ENCODE data around the gene CYLD. TPM values are rescaled to one million over a fixed set of nuclear protein-coding genes. Genes with fewer than 3 reads are reported as not detected.
A peak's percentile ranks its signal among the peaks of the same experiment; 100 is the strongest.

CYLD gene
- total and polyA plus RNA-seq, 8 donors, result 6.2 to 30.3 (median 16.7) TPM

GRCh38 chr16:50735629-50736122 is 6.2 kb upstream of the CYLD start:
- no peak for ATAC-seq
- no peak for DNase-seq
- no peak overlapping the region for H3K27ac ChIP-seq
- no peak overlapping the region for H3K4me3 ChIP-seq
- no peaks in the 10 kb centered on the region for H3K36me3 ChIP-seq
- no peak for FAIRE-seq
- no peaks in the 10 kb centered on the region for H3K4me1 ChIP-seq
- intact Hi-C loops (cut with DNase I), result no loop called here
- 62 to 64% methylated on average over 7 of the region's 7 CpGs for WGBS, 2 donors
- H3K27me3 ChIP-seq, result no peaks in the 10 kb centered on the region
- TF ChIP-seq CTCF (IDR thresholded peaks at IDR 0.05), result no peak
- no peaks in the 10 kb centered on the region for H3K9me3 ChIP-seq

- FAIRE-seq, result no peak
- no peak overlapping the region for H3K27ac ChIP-seq
- 73 to 77% methylated on average over 9 of the region's 9 CpGs for WGBS, 2 donors
- H3K36me3 ChIP-seq, result no peaks in the 10 kb centered on the region
- no peak for ATAC-seq
- no peaks in the 10 kb centered on the region for H3K4me1 ChIP-seq
- intact Hi-C loops (cut with DNase I), result no loop called here
- H3K9me3 ChIP-seq, result no peaks in the 10 kb centered on the region
- DNase-seq, result no peak
- no peaks in the 10 kb centered on the region for H3K27me3 ChIP-seq
- no peak for TF ChIP-seq CTCF (IDR thresholded peaks at IDR 0.05)
- no peak overlapping the region for H3K4me3 ChIP-seq
Measured at GRCh38 chr16:50736448-50736847, 5.4 kb upstream of the CYLD start.

- TF ChIP-seq CTCF (IDR thresholded peaks at IDR 0.05), result no peak
- WGBS, 2 donors, result 73 to 80% methylated on average over 1 of the region's 1 CpG
- no peaks in the 10 kb centered on the region for H3K27me3 ChIP-seq
- no peaks in the 10 kb centered on the region for H3K36me3 ChIP-seq
- no peaks in the 10 kb centered on the region for H3K9me3 ChIP-seq
- no peaks in the 10 kb centered on the region for H3K4me1 ChIP-seq
- DNase-seq (no peak), ATAC-seq (no peak), FAIRE-seq (no peak)
- intact Hi-C loops (cut with DNase I), result no loop called here
- no peak overlapping the region for H3K4me3 ChIP-seq
- H3K27ac ChIP-seq, result no peak overlapping the region
Measured at GRCh38 chr16:50737420-50737959, 4.4 kb upstream of the CYLD start.

- no peak for TF ChIP-seq CTCF (IDR thresholded peaks at IDR 0.05)
- DNase-seq, result no peak
- peaks cover 0 to 10% (median 0%) of the 10 kb centered on the region in 3 donors for H3K4me1 ChIP-seq
- H3K36me3 ChIP-seq, result no peaks in the 10 kb centered on the region
- H3K27ac ChIP-seq, result no peak overlapping the region
- FAIRE-seq, result no peak
- H3K9me3 ChIP-seq, result no peaks in the 10 kb centered on the region
- no peak for ATAC-seq
- H3K4me3 ChIP-seq, result no peak overlapping the region
- intact Hi-C loops (cut with DNase I), result no loop called here
- 92 to 93% methylated on average over 1 of the region's 1 CpG for WGBS, 2 donors
- no peaks in the 10 kb centered on the region for H3K27me3 ChIP-seq
Measured at GRCh38 chr16:50739031-50739430, 2.9 kb upstream of the CYLD start.

GRCh38 chr16:50740736-50741135 is 1.1 kb upstream of the CYLD start:
- peak overlapping the region in 2 of 4 donors; percentile 71 to 78 for H3K27ac ChIP-seq
- no peak overlapping the region for H3K4me3 ChIP-seq

More at GRCh38 chr16:50740736-50741135, 1.1 kb upstream of the CYLD start:
- Histone ChIP-seq H3K27me3 (no peaks in the 10 kb centered on the region), H3K9me3 (no peaks in the 10 kb centered on the region), H3K4me1 (peaks cover 0 to 16% (median 0%) of the 10 kb centered on the region in 3 donors), H3K36me3 (no peaks in the 10 kb centered on the region)
- ATAC-seq (no peak), FAIRE-seq (no peak), DNase-seq (no peak)
- TF ChIP-seq CTCF (IDR thresholded peaks at IDR 0.05), result no peak
- intact Hi-C loops (cut with DNase I), result no loop called here
- WGBS, 2 donors, result 58 to 73% methylated on average over 1 of the region's 1 CpG
